PFSK-1 (cell line): ENCODE results near the gene RASL10B.

Experiments
- POLR2AphosphoS5 ChIP-seq: IDR thresholded peaks from 2 replicates; pipeline ENCODE4 v1.6.1; 2012; ENCODE audit warnings: low read depth, mild to moderate bottlenecking, control low read depth, low read length, moderate library complexity
- SIN3A ChIP-seq: IDR thresholded peaks from 2 replicates; pipeline ENCODE4 v1.6.1; 2012; ENCODE audit warnings: mild to moderate bottlenecking, low read length, moderate library complexity, borderline replicate concordance; ENCODE audit not compliant: insufficient read depth
- TAF1 ChIP-seq: IDR thresholded peaks from 2 replicates; pipeline ENCODE4 v1.6.1; 2012; ENCODE audit warnings: low read length, control low read depth, borderline replicate concordance; ENCODE audit not compliant: insufficient read depth
- TF ChIP-seq, protein P1 (sequence below), 2 experiments: IDR thresholded peaks; 2 replicates each; pipeline versions ENCODE4 v1.6.1 to v1.8.0; 2011 to 2012; ENCODE audit warnings: low read depth in 2 of 2, low read length in 2 of 2, control low read depth in 1 of 2, inconsistent platforms in 1 of 2, mild to moderate bottlenecking in 1 of 2, moderate library complexity in 1 of 2; ENCODE audit not compliant: insufficient read depth in 1 of 2

DNA sequence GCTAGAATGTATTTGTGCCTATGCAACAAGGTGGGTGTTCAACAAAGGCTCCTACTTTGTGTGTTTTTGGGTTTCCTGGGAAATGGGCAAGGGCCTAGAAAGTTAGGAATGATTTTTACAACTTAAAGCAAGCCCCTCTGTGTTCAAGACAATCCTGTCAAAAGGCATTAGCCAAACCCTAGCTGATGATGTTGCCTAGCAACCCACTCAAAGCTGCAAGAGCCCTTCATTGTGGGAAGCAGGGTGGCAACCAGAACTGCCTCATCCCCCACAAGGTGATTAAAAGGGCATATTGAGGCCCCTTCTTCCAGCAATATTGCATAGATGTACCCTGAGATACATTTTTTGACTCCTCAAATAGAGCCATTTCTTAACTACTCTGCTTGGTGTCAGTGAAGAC lies 16.0 kb upstream of the RASL10B start:
- no peak for TF ChIP-seq POLR2AphosphoS5
- TF ChIP-seq, protein P1, sequence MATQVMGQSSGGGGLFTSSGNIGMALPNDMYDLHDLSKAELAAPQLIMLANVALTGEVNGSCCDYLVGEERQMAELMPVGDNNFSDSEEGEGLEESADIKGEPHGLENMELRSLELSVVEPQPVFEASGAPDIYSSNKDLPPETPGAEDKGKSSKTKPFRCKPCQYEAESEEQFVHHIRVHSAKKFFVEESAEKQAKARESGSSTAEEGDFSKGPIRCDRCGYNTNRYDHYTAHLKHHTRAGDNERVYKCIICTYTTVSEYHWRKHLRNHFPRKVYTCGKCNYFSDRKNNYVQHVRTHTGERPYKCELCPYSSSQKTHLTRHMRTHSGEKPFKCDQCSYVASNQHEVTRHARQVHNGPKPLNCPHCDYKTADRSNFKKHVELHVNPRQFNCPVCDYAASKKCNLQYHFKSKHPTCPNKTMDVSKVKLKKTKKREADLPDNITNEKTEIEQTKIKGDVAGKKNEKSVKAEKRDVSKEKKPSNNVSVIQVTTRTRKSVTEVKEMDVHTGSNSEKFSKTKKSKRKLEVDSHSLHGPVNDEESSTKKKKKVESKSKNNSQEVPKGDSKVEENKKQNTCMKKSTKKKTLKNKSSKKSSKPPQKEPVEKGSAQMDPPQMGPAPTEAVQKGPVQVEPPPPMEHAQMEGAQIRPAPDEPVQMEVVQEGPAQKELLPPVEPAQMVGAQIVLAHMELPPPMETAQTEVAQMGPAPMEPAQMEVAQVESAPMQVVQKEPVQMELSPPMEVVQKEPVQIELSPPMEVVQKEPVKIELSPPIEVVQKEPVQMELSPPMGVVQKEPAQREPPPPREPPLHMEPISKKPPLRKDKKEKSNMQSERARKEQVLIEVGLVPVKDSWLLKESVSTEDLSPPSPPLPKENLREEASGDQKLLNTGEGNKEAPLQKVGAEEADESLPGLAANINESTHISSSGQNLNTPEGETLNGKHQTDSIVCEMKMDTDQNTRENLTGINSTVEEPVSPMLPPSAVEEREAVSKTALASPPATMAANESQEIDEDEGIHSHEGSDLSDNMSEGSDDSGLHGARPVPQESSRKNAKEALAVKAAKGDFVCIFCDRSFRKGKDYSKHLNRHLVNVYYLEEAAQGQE (IDR thresholded peaks at IDR 0.05; ENCODE audit: insufficient read depth in 1 of 2, low read depth in 2 of 2, low read length in 2 of 2) = no peak
- TF ChIP-seq SIN3A = no peak
- no peak for TF ChIP-seq TAF1
